GM06990 (cell line): ENCODE measurements around the gene CD2AP.

Experiments
- DNase-seq: peaks from one replicate; pipeline ENCODE4 v3.0.0-alpha.2; 2011; ENCODE audit not compliant: insufficient read length; ENCODE audit errors: extremely low read depth
- H3K27me3 ChIP-seq: replicated peaks from 2 replicates; pipeline ENCODE4 v1.6.0; 2011; ENCODE audit warnings: low read length; ENCODE audit not compliant: control insufficient read depth, insufficient read depth
- H3K36me3 ChIP-seq: 2 replicates; pipeline ENCODE4 v1.5.1; 2011; ENCODE audit warnings: low read length; ENCODE audit not compliant: control insufficient read depth, insufficient read depth
- H3K4me3 ChIP-seq: replicated peaks from 2 replicates; pipeline ENCODE4 v1.5.1; 2011; ENCODE audit warnings: low read depth, mild to moderate bottlenecking, control low read depth, low read length
- TF ChIP-seq, protein P1 (sequence below): IDR thresholded peaks from 2 replicates; pipeline ENCODE4 v1.5.1; 2011; ENCODE audit warnings: low read length, control low read depth, mild to moderate bottlenecking, inconsistent platforms; ENCODE audit not compliant: insufficient read depth, poor library complexity, severe bottlenecking

CD2AP gene

GRCh38 chr6:47567586-47567985 is 90.0 kb downstream of the CD2AP start:
- Histone ChIP-seq H3K4me3 (no peak overlapping the region), H3K27me3 (no peaks in the 10 kb centered on the region), H3K36me3 (no peaks in the 10 kb centered on the region)
- DNase-seq, result no peak
- TF ChIP-seq, protein P1, sequence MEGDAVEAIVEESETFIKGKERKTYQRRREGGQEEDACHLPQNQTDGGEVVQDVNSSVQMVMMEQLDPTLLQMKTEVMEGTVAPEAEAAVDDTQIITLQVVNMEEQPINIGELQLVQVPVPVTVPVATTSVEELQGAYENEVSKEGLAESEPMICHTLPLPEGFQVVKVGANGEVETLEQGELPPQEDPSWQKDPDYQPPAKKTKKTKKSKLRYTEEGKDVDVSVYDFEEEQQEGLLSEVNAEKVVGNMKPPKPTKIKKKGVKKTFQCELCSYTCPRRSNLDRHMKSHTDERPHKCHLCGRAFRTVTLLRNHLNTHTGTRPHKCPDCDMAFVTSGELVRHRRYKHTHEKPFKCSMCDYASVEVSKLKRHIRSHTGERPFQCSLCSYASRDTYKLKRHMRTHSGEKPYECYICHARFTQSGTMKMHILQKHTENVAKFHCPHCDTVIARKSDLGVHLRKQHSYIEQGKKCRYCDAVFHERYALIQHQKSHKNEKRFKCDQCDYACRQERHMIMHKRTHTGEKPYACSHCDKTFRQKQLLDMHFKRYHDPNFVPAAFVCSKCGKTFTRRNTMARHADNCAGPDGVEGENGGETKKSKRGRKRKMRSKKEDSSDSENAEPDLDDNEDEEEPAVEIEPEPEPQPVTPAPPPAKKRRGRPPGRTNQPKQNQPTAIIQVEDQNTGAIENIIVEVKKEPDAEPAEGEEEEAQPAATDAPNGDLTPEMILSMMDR, result no peak

- TF ChIP-seq, protein P1, result no peak
- Histone ChIP-seq H3K27me3 (no peaks in the 10 kb centered on the region), H3K36me3 (no peaks in the 10 kb centered on the region), H3K4me3 (no peak overlapping the region)
- no peak for DNase-seq
Measured at GRCh38 chr6:47571488-47571887, 93.9 kb downstream of the CD2AP start.

DNA sequence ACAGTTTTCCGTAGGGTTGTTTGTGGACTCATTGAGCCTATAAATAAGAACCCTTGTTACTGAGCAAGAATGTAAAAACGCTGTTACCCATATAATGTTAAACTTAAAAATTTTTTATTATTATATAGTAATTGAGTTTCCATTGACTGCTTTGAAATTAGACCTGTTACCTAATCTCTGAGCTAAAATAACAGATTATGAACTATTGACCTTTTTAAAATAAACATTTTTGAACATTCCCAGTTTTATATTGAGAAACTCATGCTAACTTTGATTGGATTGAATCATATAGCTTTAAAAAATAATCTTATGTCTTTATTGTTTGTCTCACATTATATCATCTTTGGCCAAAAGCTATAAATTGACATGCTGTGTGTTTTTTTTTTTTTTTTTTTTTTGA is 95.5 kb downstream of the CD2AP start:
- no peak for DNase-seq
- no peaks in the 10 kb centered on the region for H3K27me3 ChIP-seq
- TF ChIP-seq, protein P1, result no peak
- H3K36me3 ChIP-seq, result no peaks in the 10 kb centered on the region
- no peak overlapping the region for H3K4me3 ChIP-seq

DNA sequence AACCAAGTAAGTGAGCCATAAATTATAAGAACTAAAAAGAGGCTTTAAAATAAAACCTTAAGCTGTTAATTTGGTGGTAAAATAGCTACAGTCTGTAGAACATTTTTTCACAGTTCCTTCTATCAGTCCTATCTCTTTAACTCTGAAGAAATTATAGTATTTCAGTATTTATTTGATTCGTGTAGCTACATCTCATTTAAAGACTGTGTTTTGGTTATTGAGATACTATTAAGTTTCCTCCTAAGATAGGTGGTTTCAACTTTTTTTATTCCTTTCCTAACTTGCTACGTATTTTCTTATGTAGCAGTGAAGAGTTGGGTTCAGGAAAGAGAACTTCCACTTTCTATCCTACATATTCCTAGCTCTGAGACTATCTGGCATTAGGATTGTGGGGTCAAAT is 97.2 kb downstream of the CD2AP start:
- H3K4me3 ChIP-seq, result no peak overlapping the region
- H3K27me3 ChIP-seq, result no peaks in the 10 kb centered on the region
- peaks cover 1% of the 10 kb centered on the region; the same call in 1 of the 2 replicates for H3K36me3 ChIP-seq
- TF ChIP-seq, protein P1, result no peak
- DNase-seq, result no peak

DNA sequence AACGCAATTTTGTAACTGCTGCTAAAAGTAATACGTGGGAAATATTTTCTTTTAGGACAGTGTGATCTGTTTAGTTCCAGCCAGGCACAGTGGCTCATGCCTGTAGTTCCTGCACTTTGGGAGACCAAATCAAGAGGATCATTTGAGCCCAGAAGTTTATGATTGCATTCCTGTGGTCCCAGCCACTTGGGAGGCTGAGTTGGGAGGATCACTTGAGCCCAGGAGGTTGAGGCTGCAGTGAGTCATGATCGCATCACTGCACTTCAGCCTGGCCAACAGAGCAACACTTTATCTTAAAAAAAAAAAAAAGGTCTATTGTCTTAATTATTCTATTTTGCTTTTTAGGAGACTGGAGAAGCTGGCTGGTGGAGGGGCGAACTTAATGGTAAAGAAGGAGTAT is 101.5 kb downstream of the CD2AP start:
- Histone ChIP-seq H3K27me3 (no peaks in the 10 kb centered on the region), H3K36me3 (peaks cover 2% of the 10 kb centered on the region; the same call in 1 of the 2 replicates), H3K4me3 (no peak overlapping the region)
- TF ChIP-seq, protein P1, result no peak
- DNase-seq, result no peak

- Histone ChIP-seq H3K36me3 (peaks cover 2% of the 10 kb centered on the region; the same call in 1 of the 2 replicates), H3K4me3 (no peak overlapping the region), H3K27me3 (no peaks in the 10 kb centered on the region)
- TF ChIP-seq, protein P1, result no peak
- DNase-seq, result peak; percentile 16
Measured at GRCh38 chr6:47581591-47581990, 104.0 kb downstream of the CD2AP start.
